NCI-H2081 treated with DMSO at 0.1 percent for 48 hours (cell line): ENCODE results near the gene CACNA2D2.

ENCODE experiments used
- DNase-seq: peaks from one replicate; lab custom pipeline; 2025; lab: John Stamatoyannopoulos, UW

Gene CACNA2D2

GRCh38 chr3:50427217-50427616 is 76.2 kb downstream of the CACNA2D2 start:
- DNase-seq: no peak

- no peak for DNase-seq
Observed at GRCh38 chr3:50425911-50426310, 77.5 kb downstream of the CACNA2D2 start.

- DNase-seq: no peak
Observed at GRCh38 chr3:50423543-50423942, 79.9 kb downstream of the CACNA2D2 start.

- DNase-seq: no peak
Observed at GRCh38 chr3:50422153-50422552, 81.3 kb downstream of the CACNA2D2 start.

GRCh38 chr3:50419595-50420370 is 83.7 kb downstream of the CACNA2D2 start:
- no peak for DNase-seq

- DNase-seq: no peak
Observed at GRCh38 chr3:50418850-50419249, 84.6 kb downstream of the CACNA2D2 start.

- no peak for DNase-seq
Observed at GRCh38 chr3:50417637-50418033, 85.8 kb downstream of the CACNA2D2 start.

- no peak for DNase-seq
Observed at GRCh38 chr3:50416736-50417636, 86.4 kb downstream of the CACNA2D2 start.

- no peak for DNase-seq
Observed at GRCh38 chr3:50415816-50416215, 87.6 kb downstream of the CACNA2D2 start.

GRCh38 chr3:50415061-50415460 is 88.4 kb downstream of the CACNA2D2 start:
- DNase-seq: no peak

- no peak for DNase-seq
Observed at GRCh38 chr3:50414616-50415015, 88.8 kb downstream of the CACNA2D2 start.

- no peak for DNase-seq
Observed at GRCh38 chr3:50412231-50412754, 91.1 kb downstream of the CACNA2D2 start.

- DNase-seq: no peak
Observed at GRCh38 chr3:50411229-50411628, 92.2 kb downstream of the CACNA2D2 start.

GRCh38 chr3:50410608-50411139 is 92.8 kb downstream of the CACNA2D2 start:
- no peak for DNase-seq

GRCh38 chr3:50410185-50410584 is 93.2 kb downstream of the CACNA2D2 start:
- DNase-seq: no peak

GRCh38 chr3:50408443-50408944 is 94.9 kb downstream of the CACNA2D2 start:
- no peak for DNase-seq

- DNase-seq: no peak
Observed at GRCh38 chr3:50406487-50406886, 96.9 kb downstream of the CACNA2D2 start.

- DNase-seq: no peak
Observed at GRCh38 chr3:50405249-50405648, 98.2 kb downstream of the CACNA2D2 start.

- DNase-seq: no peak
Observed at GRCh38 chr3:50401978-50402595, 101.3 kb downstream of the CACNA2D2 start.

- no peak for DNase-seq
Observed at GRCh38 chr3:50396502-50396901, 106.9 kb downstream of the CACNA2D2 start.

GRCh38 chr3:50395070-50395860 is 108.2 kb downstream of the CACNA2D2 start:
- no peak for DNase-seq
